Measurements from ENCODE around the gene ANKRD36.
"Not testable (repeated sequence)": the region's sequence is repeated elsewhere in the genome, so short reads cannot be mapped to it uniquely, and the experiment has no call there.

Gene ANKRD36

DNA sequence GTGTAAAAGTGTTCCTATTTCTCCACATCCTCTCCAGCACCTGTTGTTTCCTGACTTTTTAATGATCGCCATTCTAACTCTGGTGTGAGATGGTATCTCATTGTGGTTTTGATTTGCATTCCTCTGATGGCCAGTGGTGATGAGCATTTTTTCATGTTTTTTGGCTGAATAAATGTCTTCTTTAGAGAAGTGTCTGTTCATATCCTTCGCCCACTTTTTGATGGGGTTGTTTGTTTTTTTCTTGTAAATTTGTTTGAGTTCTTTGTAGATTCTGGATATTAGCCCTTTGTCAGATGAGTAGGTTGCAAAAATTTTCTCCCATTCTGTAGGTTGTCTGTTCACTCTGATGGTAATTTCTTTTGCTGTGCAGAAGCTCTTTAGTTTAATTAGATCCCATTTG is 16.1 kb downstream of the ANKRD36 start:
- DNase-seq: not testable (repeated sequence)

DNA sequence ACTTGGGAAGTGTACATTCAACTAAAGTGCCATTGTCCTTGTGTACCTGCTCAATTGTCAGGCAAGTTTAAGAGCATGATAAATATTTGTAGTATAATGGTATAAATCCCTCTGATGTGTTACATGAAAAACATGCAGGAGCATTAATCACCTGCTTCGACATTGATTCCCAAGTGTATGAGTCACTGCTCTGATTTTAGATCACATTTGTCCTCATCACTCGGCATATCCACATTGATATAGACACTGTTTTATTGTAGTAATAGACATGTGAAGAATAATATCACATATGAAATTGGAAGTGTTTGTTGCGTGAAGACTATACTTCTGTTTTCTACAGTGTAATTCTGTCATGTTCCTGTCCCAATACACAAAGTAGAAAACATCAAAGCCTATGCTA is 31.1 kb downstream of the ANKRD36 start:
- DNase-seq: not testable (repeated sequence)

DNA sequence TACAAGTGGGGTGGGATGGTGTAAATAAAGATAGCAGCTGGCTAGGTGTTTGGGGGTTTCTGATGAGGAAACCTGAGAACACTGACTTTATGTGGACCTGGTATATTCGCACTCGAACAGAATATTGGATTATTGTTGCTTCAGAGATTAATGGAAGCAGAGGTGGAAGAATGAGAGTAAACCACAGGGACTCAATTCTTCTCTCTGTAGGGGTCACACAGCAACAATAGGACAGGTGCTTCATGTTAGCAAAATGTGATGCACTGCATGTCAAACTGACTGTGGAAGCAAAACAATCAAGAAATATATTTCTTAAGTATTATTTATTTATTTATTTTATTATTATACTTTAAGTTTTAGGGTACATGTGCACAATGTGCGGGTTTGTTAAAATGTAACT is 53.6 kb downstream of the ANKRD36 start:
- DNase-seq: not testable (repeated sequence)

DNA sequence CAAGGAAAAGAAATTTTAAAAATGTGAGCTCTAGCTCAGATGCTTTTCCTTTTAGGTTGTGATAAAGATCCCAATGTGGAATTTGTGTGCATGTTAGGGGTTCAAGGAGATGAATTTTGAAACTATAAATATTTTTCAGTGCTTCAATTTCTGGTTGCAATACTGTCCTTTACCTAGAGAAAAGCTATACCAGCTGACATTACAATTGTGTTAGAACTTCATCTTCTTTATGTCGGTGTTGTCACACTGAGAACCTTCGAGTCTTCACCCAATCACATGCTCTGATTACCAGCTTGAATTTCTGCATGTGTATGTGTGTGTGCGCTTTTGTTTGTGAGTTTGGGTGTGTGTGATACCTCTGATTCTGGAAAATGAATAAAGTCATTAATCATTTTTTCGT is 55.0 kb downstream of the ANKRD36 start:
- DNase-seq: not testable (repeated sequence)

DNA sequence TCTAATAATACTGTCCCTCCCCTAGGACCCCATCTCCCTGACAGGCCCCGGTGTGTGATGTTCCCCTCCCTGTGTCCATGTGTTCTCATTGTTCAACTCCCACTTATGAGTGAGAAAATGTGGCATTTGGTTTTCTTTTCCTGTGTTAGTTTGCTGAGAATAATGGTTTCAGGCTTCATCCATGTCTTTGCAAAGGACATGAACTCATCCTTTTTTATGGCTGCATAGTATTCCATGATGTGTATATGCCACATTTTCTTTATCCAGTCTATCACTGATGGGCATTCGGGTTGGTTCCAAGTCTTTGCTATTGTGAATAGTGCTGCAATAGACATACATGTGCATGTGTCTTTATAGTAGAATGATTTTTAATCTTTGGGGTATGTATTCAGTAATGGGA is 55.6 kb downstream of the ANKRD36 start:
- not testable (repeated sequence) for DNase-seq

DNA sequence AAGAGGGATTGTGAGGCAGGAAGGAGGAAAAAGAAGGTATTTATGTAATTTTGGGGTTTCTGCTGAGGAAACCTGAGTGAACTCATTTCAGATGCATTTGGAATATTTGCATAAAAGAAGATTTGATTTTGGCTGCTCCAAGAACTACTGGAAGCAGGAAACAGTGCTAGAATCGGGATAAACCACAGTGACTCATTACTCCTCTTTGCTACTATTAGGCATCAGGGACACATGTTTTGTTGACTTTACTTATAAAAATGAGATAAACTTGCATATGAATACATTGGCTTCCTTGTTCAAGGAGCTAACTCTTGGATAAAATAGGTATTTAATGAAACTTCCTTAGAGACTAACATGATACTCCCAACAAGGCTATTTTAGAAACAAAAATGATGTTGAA is 67.4 kb downstream of the ANKRD36 start:
- not testable (repeated sequence) for DNase-seq

DNA sequence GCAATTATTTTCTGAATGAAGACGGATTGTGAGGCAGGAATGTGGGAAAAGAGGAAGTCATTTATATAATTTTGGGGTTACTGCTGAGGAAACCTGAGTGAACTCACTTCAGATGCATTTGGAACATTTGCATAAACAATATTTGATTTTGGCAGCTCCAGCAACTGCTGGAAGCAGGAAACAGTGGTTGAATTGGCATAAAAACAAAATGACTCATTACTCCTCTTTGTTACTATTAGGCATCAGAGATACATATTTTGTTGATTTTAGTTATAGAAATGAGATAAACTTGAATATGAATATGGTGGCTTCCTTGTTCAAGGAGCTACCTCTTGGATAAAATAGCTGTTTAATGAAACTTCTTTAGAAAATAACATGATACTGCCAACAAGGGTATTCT is 82.4 kb downstream of the ANKRD36 start:
- DNase-seq: not testable (repeated sequence)

DNA sequence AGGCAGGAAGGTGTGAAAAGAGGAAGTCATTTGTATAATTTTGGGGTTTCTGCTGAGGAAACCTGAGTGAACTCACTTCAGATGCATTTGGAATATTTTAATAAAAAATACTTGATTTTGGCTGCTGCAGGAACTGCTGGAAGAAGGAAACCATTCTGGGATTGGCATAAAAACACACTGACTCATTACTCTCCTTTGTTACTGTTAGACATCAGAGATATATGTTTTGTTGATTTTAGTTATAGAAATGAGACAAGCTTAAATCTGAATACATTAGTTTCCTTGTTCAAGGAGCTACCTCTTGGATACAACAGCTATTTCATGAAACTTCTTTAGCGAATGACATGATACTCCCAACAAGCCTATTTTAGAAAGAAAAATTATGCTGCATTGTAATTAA is 84.3 kb downstream of the ANKRD36 start:
- not testable (repeated sequence) for DNase-seq

DNA sequence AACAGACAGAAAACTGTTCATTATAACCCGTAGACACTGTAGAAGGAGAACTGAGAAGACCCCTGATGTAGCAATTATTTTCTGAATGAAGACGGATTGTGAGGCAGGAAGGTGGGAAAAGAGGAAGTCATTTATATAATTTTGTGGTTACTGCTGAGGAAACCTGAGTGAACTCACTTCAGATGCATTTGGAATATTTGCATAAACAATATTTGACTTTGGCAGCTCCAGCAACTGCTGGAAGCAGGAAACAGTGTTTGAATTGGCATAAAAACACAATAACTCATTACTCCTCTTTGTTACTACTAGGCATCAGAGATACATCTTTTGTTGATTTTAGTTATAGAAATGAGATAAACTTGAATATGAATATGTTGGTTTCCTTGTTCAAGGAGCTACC is 87.9 kb downstream of the ANKRD36 start:
- not testable (repeated sequence) for DNase-seq

DNA sequence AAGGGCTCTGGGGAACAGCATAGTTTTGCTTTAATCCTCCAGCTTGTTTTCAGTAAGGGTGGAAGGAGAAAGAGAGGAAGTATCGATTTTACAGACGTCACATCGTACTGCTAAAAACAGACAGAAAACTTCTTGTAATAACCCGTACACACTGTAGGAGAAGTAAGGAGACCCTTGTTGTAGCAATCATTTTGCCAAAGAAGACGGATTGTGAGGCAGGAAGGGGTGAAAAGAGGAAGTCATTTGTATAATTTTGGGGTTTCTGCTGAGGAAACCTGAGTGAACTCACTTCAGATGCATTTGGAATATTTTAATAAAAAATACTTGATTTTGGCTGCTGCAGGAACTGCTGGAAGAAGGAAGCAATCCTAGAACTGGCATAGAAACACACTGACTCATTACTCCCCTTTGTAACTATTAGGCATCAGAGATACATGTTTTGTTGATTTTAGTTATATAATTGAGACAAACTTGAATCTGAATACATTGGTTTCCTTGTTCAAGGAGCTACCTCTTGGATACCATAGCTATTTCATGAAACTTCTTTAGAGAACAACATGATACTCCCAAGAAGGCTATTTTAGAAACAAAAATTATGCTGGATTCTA is 89.8 kb downstream of the ANKRD36 start:
- DNase-seq: not testable (repeated sequence)

DNA sequence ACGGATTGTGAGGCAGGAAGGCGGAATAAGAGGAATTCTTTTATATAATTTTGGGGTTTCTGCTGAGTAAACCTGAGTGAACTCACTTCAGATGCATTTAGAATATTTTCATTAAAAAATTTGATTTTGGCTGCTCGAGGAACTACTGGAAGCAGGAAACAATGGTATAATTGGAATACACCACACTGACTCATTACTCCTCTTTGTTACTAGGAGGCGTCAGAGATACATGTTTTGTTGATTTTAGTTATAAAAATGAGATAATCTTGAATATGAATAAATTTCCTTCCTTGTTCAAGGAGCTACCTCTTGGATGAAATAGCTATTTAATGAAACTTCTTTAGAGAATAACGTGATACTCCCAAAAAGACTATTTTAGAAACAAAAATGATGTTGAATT is 97.4 kb downstream of the ANKRD36 start:
- DNase-seq: no peak

DNA sequence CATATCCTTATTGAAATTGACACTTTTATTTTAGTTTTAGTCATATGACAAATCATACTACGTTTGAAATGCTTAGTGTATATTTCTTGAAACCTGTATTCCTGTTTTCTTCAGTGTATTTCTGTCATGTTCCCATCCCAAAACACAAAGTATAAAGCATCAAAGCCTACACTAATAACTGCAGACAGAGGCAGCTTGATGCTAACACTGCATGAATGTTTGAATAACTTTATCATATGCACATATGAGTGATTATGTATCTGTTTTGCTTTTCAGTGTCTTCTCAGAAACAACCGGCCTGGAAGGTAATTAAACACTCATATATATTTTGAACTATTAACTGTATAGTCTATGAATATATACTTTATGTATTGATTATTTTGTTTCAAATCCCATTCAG is 102.1 kb downstream of the ANKRD36 start:
- not testable (repeated sequence) for DNase-seq

DNA sequence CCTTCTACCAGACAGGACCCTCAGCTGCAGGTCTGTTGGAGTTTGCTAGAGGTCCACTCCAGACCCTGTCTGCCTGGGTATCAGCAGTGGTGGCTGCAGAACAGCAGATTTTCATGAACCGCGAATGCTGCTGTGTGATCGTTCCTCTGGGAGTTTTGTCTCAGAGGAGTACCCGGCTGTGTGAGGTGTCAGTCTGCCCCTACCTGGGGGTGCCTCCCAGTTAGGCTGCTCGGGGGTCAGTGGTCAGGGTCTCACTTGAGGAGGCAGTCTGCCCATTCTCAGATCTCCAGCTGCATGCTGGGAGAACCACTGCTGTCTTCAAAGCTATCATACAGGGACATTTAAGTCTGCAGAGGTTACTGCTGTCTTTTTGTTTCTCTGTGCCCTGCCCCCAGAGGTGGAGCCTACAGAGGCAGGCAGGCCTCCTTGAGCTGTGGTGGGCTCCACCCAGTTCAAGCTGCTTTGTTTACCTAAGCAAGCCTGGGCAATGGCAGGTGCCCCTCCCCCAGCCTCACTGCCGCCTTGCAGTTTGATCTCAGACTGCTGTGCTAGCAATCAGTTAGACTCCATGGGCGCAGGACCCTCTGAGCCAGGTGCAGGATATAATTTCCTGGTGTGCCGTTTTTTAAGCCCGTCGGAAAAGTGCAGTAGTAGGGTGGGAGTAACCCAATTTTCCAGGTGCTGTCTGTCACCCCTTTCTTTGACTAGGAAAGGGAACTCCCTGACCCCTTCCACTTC is 118.1 kb downstream of the ANKRD36 start:
- DNase-seq: not testable (repeated sequence)

DNA sequence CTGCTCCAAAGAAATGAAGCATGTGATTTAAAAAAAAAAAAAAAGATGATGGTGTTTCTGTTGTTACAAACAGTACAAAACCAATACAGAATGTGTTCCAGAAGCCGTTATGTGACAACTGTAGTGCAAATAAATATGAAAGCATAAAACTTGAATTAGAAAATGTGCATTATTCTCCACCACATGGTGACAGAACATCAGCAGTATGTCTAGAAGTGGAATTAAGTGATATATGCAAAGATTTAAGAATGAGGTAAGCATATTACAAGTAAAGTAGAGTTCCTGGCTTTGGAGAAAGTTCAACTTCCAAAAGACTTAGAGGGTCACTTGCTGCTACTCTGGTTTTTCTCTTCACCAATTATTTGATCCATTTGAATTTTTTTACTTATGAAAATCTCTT is 120.0 kb downstream of the ANKRD36 start:
- not testable (repeated sequence) for DNase-seq

DNA sequence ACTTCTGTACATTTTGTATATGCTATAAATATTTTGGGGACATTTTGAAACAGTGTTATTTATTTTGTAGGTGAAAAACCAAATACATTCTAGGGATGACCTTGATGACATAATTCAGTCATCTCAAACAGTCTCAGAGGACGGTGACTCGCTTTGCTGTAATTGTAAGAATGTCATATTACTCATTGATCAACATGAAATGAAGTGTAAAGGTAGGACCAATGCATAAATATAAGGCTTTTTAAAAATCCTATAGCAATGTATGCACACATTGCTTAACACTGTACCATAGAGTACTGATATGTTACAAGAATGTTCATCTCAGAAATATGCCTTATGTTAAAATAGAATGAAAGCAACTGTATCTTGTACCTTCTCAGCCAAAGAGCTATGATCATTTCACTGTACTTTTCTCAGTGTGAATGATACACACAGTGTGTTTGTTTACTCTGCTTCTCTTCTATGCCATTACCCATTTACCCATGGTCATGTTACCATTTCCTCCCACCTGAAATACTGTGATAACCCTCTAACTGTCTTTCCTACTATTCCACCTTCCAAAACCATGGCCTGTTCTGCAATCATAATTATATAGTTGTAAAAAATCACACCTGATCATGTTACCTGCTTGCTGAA is 120.8 kb downstream of the ANKRD36 start:
- not testable (repeated sequence) for DNase-seq

DNA sequence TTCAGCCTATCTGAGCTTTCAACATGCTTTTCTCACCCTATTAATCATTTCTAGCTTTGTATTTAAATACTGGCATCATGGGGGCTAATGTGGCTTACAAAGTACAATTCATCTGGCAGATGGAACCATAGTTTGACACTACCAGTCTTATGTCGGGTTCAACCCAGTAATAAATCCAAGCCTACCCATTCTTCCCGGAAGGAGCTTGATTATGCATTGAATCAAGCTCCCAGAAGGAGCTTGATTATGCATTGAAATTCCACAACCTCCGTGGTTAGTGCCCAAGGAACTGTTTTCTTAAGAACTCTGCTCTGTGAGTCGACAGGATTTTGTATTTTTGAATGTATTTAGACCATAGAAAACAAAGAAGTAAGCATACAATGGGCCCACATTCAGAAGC is 148.2 kb downstream of the ANKRD36 start:
- not testable (repeated sequence) for DNase-seq

DNA sequence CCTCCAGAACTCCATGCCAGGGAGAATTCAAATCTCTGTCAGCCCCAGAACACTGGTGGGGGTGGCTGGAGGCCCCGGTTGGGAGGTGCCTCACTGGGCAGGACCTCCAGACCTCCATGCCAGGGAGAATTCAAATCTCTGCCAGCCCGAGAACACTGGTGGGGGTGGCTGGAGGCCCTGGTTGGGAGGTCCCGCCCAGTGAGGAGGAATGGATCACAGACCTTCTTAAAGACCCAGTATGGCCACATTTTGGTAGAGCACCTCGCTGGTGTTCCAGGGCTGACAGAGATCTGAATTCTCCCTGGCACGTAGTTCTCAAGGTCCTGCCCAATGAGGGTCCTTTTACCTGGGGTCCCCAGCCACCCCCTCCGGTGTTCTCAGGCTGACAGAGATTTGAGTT is 153.5 kb downstream of the ANKRD36 start:
- not testable (repeated sequence) for DNase-seq

DNA sequence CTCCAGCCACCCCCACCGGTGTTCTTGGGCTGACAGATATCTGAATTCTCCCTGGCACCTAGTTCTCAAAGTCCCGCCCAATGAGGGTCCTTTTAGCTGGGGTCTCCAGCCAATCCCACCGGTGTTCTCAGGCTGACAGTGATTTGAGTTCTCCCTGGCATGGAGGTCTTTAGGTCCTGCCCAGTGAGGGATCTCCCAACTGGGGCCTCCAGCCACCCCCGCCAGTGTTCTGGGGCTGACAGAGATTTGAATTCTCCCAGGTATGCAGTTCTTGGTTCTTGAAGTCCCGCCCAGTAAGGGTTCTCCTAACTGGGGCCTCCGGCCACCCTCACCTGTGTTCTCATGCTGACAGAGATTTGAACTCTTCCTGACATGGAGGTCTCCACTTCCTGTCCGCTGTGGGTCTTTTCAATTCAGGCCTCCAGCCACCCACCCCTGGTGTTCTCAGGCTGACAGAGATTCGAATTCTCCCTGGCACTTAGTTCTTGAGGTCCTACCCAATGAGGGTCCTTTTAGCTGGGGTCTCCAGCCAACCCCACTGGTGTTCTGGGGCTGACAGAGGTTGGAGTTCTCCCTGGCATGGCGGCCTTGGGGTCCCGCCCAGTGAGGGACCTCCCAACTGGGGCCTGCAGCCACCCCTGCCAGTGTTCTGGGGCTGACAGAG is 154.6 kb downstream of the ANKRD36 start:
- DNase-seq: no peak

DNA sequence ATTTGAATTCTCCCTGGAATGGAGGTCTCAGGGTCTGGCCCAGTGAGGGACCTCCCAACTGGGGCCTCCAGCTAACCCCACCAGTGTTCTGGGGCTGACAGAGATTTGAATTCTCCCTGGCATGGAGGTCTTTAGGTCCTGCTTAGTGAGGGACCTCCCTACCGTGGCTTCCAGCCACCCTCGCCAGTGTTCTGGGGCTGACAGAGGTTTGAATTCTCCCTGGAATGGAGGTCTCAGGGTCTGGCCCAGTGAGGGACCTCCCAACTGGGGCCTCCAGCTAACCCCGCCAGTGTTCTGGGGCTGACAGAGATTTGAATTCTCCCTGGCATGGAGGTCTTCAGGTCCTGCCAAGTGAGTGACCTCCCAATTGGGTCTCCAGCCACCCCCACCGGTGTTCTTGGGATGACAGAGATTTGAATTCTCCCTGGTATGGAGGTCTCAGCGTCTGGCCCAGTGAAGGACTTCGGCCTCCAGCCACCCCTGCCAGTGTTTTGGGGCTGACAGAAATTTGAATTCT is 155.2 kb downstream of the ANKRD36 start:
- not testable (repeated sequence) for DNase-seq

DNA sequence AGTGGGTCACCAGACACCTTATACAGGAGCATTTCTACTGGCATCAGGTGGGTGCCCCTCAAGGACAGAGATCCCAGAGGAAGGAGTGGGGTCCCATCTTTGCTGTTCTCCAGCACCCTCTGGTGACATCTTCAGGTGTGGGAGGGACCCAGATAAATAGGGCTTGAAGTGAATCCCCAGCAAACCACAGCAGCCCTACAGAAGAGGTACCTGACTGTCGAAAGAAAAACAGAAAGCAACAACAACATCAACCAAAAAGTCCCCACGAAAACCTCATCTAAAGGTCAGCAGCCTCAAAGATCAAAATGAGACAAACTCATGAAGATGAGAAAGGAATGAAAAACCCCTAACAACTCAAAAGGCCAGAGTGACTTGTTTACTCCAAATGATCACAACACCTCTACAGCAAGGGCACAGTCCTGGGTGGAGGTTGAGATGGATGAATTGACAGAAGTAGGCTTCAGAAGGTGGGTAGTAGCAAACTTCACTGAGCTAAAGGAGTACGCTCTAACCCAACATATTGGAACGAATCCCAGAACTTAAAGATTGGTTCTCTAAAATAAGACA is 163.4 kb downstream of the ANKRD36 start:
- not testable (repeated sequence) for DNase-seq

DNA sequence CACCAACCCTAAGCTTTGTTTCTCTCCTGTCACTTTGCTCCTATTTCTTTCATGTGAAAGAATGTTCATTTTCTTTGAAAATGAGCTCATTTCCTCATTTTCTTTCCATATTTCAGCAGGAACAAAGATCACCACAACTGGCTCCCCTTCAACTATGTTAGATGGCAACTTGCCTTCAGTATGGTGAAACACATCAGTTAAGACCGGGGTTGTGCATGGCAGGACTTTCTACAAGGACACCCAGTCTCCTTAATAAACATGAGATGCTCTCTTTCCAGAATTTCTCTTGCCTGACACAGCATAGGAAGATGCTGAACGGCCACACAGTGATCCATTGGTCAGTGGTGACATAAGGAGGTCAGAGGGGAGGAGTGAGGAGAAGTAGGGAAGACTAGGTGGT is 172.2 kb downstream of the ANKRD36 start:
- not testable (repeated sequence) for DNase-seq

DNA sequence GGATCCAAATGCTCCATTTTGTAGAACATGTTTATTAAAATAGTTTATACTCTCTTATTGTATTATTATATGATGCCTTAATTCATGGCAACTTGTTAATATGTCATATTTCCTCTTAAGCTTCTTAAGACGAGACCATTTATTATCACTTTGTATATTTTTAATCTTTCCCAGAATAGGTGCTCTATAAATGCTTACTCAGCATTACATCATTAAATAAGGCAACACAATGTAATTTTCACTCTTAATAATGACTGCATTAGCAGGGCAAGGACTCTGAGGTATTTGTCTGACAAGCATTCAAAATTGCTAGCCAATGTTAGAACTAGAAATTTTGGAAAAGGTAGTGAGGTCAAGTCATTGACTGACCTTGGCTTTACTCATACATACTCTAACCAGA is 180.7 kb downstream of the ANKRD36 start:
- DNase-seq: not testable (repeated sequence)
